PC-3 (cell line): ENCODE data around the gene NOVA1. TPM values are rescaled to one million over a fixed set of nuclear protein-coding genes. Genes with fewer than 3 reads are reported as not detected.

Experiments
- ATAC-seq: fragments of 200-7000 bp; cut with Tn5 transposase; 2 replicates; pipeline ENCODE4 v1.9.1; 2020; ENCODE audit warnings: mild to moderate bottlenecking, moderate library complexity
- BruUV-seq: library from RNA; stranded (reverse); fragments of 400-500 nt; replicated peaks from 2 replicates; lab custom pipeline; 2021; lab: Mats Ljungman, UMichigan
- CTCF ChIA-PET: fragments of 300-600 bp; sonication (Branson Sonifier 250); formaldehyde crosslinking; loops from one replicate; lab custom pipeline; 2022; ENCODE audit warnings: antibody characterized with exemption; lab: Charles Lee
- POLR2A ChIA-PET: fragments of 300-600 bp; sonication (Branson Sonifier 250); formaldehyde crosslinking; loops from one replicate; lab custom pipeline; 2022; ENCODE audit warnings: antibody characterized with exemption; ENCODE audit not compliant: unreplicated experiment; lab: Charles Lee
- DNase-seq: peaks from one replicate; pipeline ENCODE4 v3.0.0-alpha.2; 2015
- H2AFZ ChIP-seq: fragments of 300-600 bp; sonication (generic); 2 replicates; pipeline ENCODE4 v1.6.0; 2016; ENCODE audit warnings: antibody characterized with exemption, low read length
- H3F3A ChIP-seq: fragments of 300-600 bp; sonication (generic); one replicate; pipeline ENCODE4 v1.6.0; 2017; ENCODE audit warnings: antibody characterized with exemption, low read length, control low read depth, mild to moderate bottlenecking; ENCODE audit not compliant: unreplicated experiment
- H3K27ac ChIP-seq: fragments of 300-600 bp; sonication (generic); 2 replicates; pipeline ENCODE4 v1.5.1; 2016; ENCODE audit warnings: mild to moderate bottlenecking, low read length
- H3K27me3 ChIP-seq: fragments of 300-600 bp; sonication (generic); 2 replicates; pipeline ENCODE4 v1.6.1; 2016; ENCODE audit warnings: low read length, mixed read lengths
- H3K36me3 ChIP-seq: fragments of 300-600 bp; sonication (generic); 2 replicates; pipeline ENCODE4 v1.6.1; 2016; ENCODE audit warnings: low read depth, mixed run types, low read length, mixed read lengths
- H3K4me1 ChIP-seq: fragments of 300-600 bp; sonication (generic); 2 replicates; pipeline ENCODE4 v1.5.1; 2016; ENCODE audit warnings: low read length; ENCODE audit not compliant: insufficient read depth
- H3K4me2 ChIP-seq: fragments of 300-600 bp; sonication (generic); 2 replicates; pipeline ENCODE4 v1.6.0; 2016; ENCODE audit warnings: low read length
- H3K4me3 ChIP-seq: fragments of 300-600 bp; sonication (generic); 2 replicates; pipeline ENCODE4 v1.5.1; 2016; ENCODE audit warnings: mild to moderate bottlenecking, low read length, mixed read lengths
- H3K79me2 ChIP-seq: fragments of 300-600 bp; sonication (generic); 2 replicates; pipeline ENCODE4 v1.6.1; 2017; ENCODE audit warnings: low read length, mixed read lengths
- H3K9ac ChIP-seq: fragments of 300-600 bp; sonication (generic); 2 replicates; pipeline ENCODE4 v1.6.0; 2016; ENCODE audit warnings: mild to moderate bottlenecking, low read length
- H3K9me2 ChIP-seq: fragments of 300-600 bp; sonication (generic); replicated peaks from 2 replicates; pipeline ENCODE4 v1.6.1; 2016; ENCODE audit warnings: mixed run types, low read length, mixed read lengths
- H3K9me3 ChIP-seq: fragments of 300-600 bp; sonication (generic); 2 replicates; pipeline ENCODE4 v1.6.1; 2016; ENCODE audit warnings: low read length, mixed read lengths
- H4K20me1 ChIP-seq: fragments of 300-600 bp; sonication (generic); 2 replicates; pipeline ENCODE4 v1.6.1; 2016; ENCODE audit warnings: low read length, mixed read lengths
- CTCF ChIP-seq: fragments of 300-600 bp; sonication (generic); conservative IDR thresholded peaks from 2 replicates; pipeline ENCODE4 v1.5.1; 2017; ENCODE audit warnings: antibody characterized with exemption, low read depth, mild to moderate bottlenecking, low read length
- EZH2 ChIP-seq: fragments of 300-600 bp; sonication (generic); IDR thresholded peaks from one replicate; pipeline ENCODE4 v1.6.1; 2017; ENCODE audit warnings: antibody characterized with exemption, mild to moderate bottlenecking, low read length; ENCODE audit not compliant: unreplicated experiment
- EZH2phosphoT487 ChIP-seq: fragments of 300-600 bp; sonication (generic); IDR thresholded peaks from 2 replicates; pipeline ENCODE4 v1.6.1; 2018; ENCODE audit warnings: mild to moderate bottlenecking, antibody characterized with exemption, low read length, borderline replicate concordance
- intact Hi-C: fragments of 100-400 bp; cut with micrococcal nuclease; formaldehyde crosslinking; loops from 2 replicates; pipeline ENCODE4 v1.9.0; 2023
- total RNA-seq: library from RNA; depleted of rRNA; stranded (reverse); fragments of >200 nt; gene quantifications from 2 replicates; pipeline ENCODE4 v1.2.3, GENCODE V29; 2014

The NOVA1 gene
- total RNA-seq, 1 experiment from 2014 or later = 1.1 TPM

DNA sequence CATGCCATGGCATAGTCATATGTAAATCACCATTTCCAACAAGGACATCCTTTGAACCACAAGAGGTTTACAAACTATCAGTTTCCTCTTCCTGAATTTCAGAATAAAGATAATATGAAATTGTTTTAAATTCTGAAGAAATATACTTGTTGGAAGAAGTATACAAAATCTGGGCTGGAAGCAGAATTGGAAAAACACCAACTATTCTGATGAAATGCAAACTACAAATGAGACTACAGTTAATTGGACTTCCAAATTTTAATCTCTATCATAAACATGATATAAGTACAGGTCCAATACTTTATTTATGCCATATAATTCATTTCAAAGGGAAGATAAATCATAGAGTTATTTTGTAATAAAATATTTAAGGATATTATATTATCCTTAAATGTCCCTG, 80.1 kb downstream of the NOVA1 start:
- ATAC-seq (no peak), DNase-seq (no peak)
- BruUV-seq = no TSS peak
- Histone ChIP-seq H3K4me2 (no peak overlapping the region), H2AFZ (no peak overlapping the region), H3K4me3 (no peak overlapping the region), H3K9me2 (no peaks in the 10 kb centered on the region), H3K27ac (no peak overlapping the region), H3K9me3 (no peaks in the 10 kb centered on the region), H4K20me1 (no peaks in the 10 kb centered on the region), H3K36me3 (no peaks in the 10 kb centered on the region), H3K9ac (no peak overlapping the region), H3K4me1 (no peaks in the 10 kb centered on the region), H3F3A (no peaks in the 10 kb centered on the region), H3K79me2 (no peaks in the 10 kb centered on the region), H3K27me3 (no peaks in the 10 kb centered on the region)
- ChIA-PET CTCF (no interaction called here), POLR2A (no interaction called here)
- intact Hi-C loops = no loop called here
- no peak for TF ChIP-seq CTCF
- no peak for TF ChIP-seq EZH2
- no peak for TF ChIP-seq EZH2phosphoT487

- no TSS peak for BruUV-seq
- no peak overlapping the region for H3K4me3 ChIP-seq
- H3K36me3 ChIP-seq = no peaks in the 10 kb centered on the region
- no peak overlapping the region for H3K27ac ChIP-seq
- no peak overlapping the region for H3K4me2 ChIP-seq
- ChIA-PET POLR2A (no interaction called here), CTCF (no interaction called here)
- ATAC-seq = no peak
- no peak overlapping the region for H2AFZ ChIP-seq
- DNase-seq = no peak
- no peaks in the 10 kb centered on the region for H3K79me2 ChIP-seq
- no peaks in the 10 kb centered on the region for H3K27me3 ChIP-seq
- H3K9me3 ChIP-seq = no peaks in the 10 kb centered on the region
- no peaks in the 10 kb centered on the region for H3K9me2 ChIP-seq
- no peaks in the 10 kb centered on the region for H3K4me1 ChIP-seq
- intact Hi-C loops = no loop called here
- H4K20me1 ChIP-seq = no peaks in the 10 kb centered on the region
- TF ChIP-seq CTCF (no peak), EZH2 (no peak), EZH2phosphoT487 (no peak)
- no peak overlapping the region for H3K9ac ChIP-seq
- no peaks in the 10 kb centered on the region for H3F3A ChIP-seq
Observed at GRCh38 chr14:26500028-26500427, 97.8 kb downstream of the NOVA1 start.

GRCh38 chr14:26499546-26499945, 98.3 kb downstream of the NOVA1 start:
- TF ChIP-seq CTCF = no peak
- TF ChIP-seq EZH2phosphoT487 = no peak
- TF ChIP-seq EZH2 = no peak
- no TSS peak for BruUV-seq
- no peak for DNase-seq
- ChIA-PET POLR2A (no interaction called here), CTCF (no interaction called here)
- Histone ChIP-seq H3K27ac (no peak overlapping the region), H3K36me3 (no peaks in the 10 kb centered on the region), H3K9me3 (no peaks in the 10 kb centered on the region), H3K27me3 (no peaks in the 10 kb centered on the region), H4K20me1 (no peaks in the 10 kb centered on the region), H3K4me2 (no peak overlapping the region), H3K9me2 (no peaks in the 10 kb centered on the region), H3K4me3 (no peak overlapping the region), H3K9ac (no peak overlapping the region), H3K4me1 (no peaks in the 10 kb centered on the region), H3K79me2 (no peaks in the 10 kb centered on the region), H3F3A (no peaks in the 10 kb centered on the region), H2AFZ (no peak overlapping the region)
- intact Hi-C loops = no loop called here
- no peak for ATAC-seq
